Measurements from ENCODE around the gene KRTAP10-12. TPM values are rescaled to one million over a fixed set of nuclear protein-coding genes. Genes with fewer than 3 reads are reported as not detected.

KRTAP10-12 gene
- total RNA-seq, 4 donors from 2014 or later, result 2.1 TPM; not detected in 3

DNA sequence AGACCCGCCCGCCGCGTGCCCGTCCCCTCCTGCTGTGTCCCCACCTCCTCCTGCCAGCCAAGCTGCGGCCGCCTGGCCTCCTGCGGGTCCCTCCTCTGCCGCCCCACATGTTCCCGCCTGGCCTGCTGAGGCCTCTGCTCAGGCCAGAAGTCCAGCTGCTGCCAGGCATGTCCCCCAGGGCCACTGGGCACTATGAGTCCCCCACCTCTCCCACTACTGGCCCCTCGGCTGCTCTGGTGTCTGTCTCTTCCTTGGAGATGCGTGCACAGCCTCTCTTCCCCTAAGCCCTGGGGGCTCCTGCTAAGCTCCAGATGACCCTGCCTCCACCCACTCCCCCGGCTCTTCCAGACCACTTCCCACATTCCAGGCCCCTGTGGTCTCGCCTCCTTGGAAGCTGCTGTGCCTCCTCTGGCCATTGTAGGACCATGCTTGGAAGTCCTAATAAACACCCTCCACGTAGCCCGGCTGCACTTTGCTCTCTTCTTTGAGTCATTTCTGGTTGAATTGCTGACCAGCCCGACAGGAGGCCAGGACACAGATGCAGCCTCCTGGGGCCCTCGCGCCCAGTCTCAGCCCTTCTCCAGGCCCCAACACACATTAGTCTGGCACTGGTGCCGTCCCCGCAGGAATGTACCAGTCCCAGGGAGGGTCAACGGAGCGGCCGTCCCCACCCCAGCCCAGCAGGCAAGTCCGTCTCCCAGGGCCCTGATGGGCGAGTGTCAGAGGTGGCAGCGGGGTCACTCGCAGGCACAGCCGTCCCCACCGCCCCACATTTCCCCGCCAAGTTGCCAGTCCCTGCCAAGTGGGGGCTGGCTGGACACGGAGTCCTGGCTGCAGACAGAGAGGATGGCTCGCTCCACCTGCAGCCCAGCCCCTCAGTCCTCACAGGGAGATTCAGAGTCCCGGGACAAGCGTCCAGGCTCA is 1.1 kb downstream of the KRTAP10-12 start:
- TF ChIP-seq POLR2A (IDR thresholded peaks at IDR 0.05), result no peak
- TF ChIP-seq, protein P1, sequence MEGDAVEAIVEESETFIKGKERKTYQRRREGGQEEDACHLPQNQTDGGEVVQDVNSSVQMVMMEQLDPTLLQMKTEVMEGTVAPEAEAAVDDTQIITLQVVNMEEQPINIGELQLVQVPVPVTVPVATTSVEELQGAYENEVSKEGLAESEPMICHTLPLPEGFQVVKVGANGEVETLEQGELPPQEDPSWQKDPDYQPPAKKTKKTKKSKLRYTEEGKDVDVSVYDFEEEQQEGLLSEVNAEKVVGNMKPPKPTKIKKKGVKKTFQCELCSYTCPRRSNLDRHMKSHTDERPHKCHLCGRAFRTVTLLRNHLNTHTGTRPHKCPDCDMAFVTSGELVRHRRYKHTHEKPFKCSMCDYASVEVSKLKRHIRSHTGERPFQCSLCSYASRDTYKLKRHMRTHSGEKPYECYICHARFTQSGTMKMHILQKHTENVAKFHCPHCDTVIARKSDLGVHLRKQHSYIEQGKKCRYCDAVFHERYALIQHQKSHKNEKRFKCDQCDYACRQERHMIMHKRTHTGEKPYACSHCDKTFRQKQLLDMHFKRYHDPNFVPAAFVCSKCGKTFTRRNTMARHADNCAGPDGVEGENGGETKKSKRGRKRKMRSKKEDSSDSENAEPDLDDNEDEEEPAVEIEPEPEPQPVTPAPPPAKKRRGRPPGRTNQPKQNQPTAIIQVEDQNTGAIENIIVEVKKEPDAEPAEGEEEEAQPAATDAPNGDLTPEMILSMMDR (IDR thresholded peaks at IDR 0.05), result no peak
- intact Hi-C loops (cut with DNase I; ENCODE audit: low total_unique reads), result no loop called here
- peak in 1 of 2 donors; percentile 84 for DNase-seq (ENCODE audit: low spot score in 2 of 2)
- H3K4me3 ChIP-seq (ENCODE audit: low read depth, poor library complexity, severe bottlenecking), result no peak overlapping the region
- WGBS, 2 donors, result 48 to 69% methylated on average over 27 to 34 of the region's 35 CpGs

DNA sequence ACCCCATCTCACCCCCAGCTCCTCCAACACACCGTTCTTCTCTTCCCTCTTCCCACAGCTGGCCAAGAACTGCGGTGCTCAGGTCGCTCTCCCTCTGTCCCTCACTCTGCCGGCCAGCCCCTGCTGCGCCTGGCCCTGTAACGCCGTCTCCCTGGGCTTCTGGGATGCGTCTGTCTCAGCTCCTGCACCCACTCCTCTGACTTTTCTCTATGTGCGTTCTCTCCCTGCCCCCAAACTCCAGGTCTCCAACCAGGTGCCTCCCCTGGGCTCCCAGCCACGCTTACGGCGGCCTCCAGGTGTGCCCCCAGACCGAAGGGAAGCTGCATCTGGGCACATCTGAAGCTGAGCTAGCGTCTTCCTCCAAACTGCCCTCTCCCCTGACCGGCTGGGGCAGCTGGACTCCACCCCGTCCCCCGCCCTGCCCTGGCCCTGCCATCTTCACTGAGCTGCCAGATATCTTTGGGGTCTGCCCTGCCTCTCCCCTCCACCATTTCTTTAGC is 2.6 kb downstream of the KRTAP10-12 start:
- DNase-seq (ENCODE audit: low spot score in 2 of 2), result peak in 1 of 2 donors; percentile 49
- WGBS, 2 donors, result 62 to 65% methylated on average over 17 of the region's 17 CpGs
- TF ChIP-seq, protein P1 (IDR thresholded peaks at IDR 0.05), result no peak
- TF ChIP-seq POLR2A (IDR thresholded peaks at IDR 0.05), result no peak
- H3K4me3 ChIP-seq (ENCODE audit: low read depth, poor library complexity, severe bottlenecking), result no peak overlapping the region
- intact Hi-C loops (cut with DNase I; ENCODE audit: low total_unique reads), result no loop called here

DNA sequence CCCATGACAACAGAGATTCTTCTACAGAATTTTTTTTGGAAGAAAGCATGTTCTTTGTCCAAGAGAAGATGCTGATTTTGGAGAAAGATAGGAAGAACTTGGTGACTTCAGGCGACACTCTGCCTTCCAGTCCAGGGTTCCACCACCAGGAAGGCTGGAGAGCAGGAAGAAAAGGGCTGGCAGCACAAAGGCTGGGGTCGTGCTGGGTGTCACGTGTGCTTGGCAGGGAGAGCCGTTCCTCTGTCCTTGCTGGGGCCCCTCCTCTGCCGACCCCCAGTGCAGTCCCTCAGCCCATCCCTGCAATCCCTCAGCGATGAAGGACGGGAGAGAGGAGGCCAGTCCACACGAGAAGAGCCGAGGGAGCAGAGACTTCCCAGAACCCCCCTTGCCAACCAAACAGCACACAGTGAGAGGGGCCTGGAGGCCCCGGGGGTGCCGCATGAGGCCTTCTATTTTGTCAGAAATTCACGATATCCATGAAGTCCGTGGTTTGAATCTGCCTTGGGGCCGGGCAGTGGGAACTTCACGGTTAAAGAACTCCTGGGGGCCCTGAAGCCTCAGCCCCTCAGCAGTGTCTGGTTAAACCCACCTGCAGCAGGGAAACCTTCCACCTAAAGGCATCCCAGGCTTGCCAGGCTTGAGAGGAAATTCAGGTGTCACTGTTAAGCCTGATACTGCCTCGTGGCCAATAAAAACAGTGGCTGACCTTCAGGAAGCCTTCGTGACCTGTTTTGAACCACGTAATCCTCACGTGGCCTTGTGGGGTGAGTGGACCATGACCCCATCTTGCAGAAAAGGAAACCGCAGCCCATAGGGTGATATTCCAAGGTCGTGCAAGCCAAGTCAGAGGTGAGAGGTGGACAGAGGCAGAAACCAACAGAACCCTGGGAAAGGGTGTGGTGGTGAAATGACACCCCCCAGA is 3.4 kb downstream of the KRTAP10-12 start:
- intact Hi-C loops (cut with DNase I; ENCODE audit: low total_unique reads), result no loop called here
- TF ChIP-seq, protein P1 (IDR thresholded peaks at IDR 0.05), result no peak
- no peak for TF ChIP-seq POLR2A (IDR thresholded peaks at IDR 0.05)
- peak in 1 of 2 donors; percentile 45 for DNase-seq (ENCODE audit: low spot score in 2 of 2)
- H3K4me3 ChIP-seq (ENCODE audit: low read depth, poor library complexity, severe bottlenecking), result no peak overlapping the region
- 64 to 66% methylated on average over 21 of the region's 21 CpGs for WGBS, 2 donors

DNA sequence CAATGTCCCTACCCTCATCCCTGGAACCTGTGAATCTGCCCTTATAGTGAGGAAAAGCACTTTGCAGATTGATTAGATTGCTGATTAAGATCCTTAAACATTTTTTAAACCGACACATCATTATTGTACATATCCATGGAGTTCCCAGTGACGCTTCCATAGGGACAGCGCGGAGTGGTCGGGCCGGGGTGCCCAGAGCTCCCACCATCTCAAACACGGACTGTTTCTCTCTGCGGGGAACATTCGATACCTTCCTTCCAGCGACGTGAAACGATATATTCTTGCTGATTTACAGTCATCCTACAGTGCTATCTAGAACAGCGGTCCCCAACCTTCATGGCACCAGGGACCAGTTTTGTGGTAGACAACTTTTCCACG is 4.0 kb downstream of the KRTAP10-12 start:
- WGBS, 2 donors, result 81 to 82% methylated on average over 14 of the region's 14 CpGs
- H3K4me3 ChIP-seq (ENCODE audit: low read depth, poor library complexity, severe bottlenecking), result no peak overlapping the region
- peak in 1 of 2 donors; percentile 52 for DNase-seq (ENCODE audit: low spot score in 2 of 2)
- TF ChIP-seq POLR2A (IDR thresholded peaks at IDR 0.05), result no peak
- TF ChIP-seq, protein P1 (IDR thresholded peaks at IDR 0.05), result no peak
- intact Hi-C loops (cut with DNase I; ENCODE audit: low total_unique reads), result no loop called here

DNA sequence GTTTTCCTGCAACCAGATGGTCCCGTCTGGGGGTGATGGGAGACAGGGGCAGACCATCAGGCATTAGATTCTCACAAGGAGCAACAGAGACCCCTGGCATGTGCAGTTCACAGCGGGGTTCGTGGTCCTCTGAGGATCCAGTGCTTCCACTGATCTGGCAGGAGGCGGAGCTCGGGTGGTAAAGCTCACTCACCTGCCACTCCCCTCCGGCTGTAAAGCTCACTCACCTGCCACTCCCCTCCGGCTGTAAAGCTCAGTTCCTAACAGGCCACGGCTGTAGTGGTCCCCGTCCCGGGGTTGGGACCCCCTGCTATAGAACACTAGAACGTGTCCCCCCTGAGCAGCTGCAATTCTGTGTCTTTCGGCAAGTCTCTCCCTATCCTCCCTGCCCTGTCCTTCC is 4.6 kb downstream of the KRTAP10-12 start:
- TF ChIP-seq POLR2A (IDR thresholded peaks at IDR 0.05), result no peak
- TF ChIP-seq, protein P1 (IDR thresholded peaks at IDR 0.05), result no peak
- 31 to 40% methylated on average over 12 of the region's 12 CpGs for WGBS, 2 donors
- intact Hi-C loops (cut with DNase I; ENCODE audit: low total_unique reads), result no loop called here

More for the DNA sequence above, 4.6 kb downstream of the KRTAP10-12 start:
- peak in 1 of 2 donors; percentile 79 for DNase-seq (ENCODE audit: low spot score in 2 of 2)
- no peak overlapping the region for H3K4me3 ChIP-seq (ENCODE audit: low read depth, poor library complexity, severe bottlenecking)

Data from lower leg skin (tissue), 4 donors.